Lower leg skin (tissue), 4 donors: Measurements from ENCODE around the gene NAV2. TPM values are rescaled to one million over a fixed set of nuclear protein-coding genes. Genes with fewer than 3 reads are reported as not detected.
A peak's percentile ranks its signal among the peaks of the same experiment; 100 is the strongest.

Source experiments
- DNase-seq, 2 donors: peaks; one replicate each; pipeline ENCODE4 v3.0.0-alpha.2; 2019; ENCODE audit warnings: low spot score in 2 of 2
- H3K4me3 ChIP-seq: fragments of 200-600 bp; sonication (generic); 2 replicates; pipeline ENCODE4 v1.5.1; 2017; ENCODE audit warnings: mild to moderate bottlenecking, low read depth; ENCODE audit not compliant: poor library complexity, severe bottlenecking
- POLR2A ChIP-seq, 2 donors: fragments of 450-650 bp; IDR thresholded peaks; one replicate each; pipeline ENCODE4 v1.6.1; 2016 to 2017; ENCODE audit warnings: antibody characterized with exemption in 2 of 2, mild to moderate bottlenecking in 1 of 2, moderate library complexity in 1 of 2
- WGBS, 2 donors: methylation state at CpG; one replicate each; pipeline ENCODE4 v1.1.5; 2018; 5-methylcytosine and 5-hydroxymethylcytosine counted together
- intact Hi-C: fragments of 100-400 bp; cut with DNase I; formaldehyde crosslinking; loops from one replicate; pipeline ENCODE4 v1.15.0; 2023; ENCODE audit warnings: low total_unique reads
- total RNA-seq, 4 donors: library from RNA; depleted of rRNA; stranded (reverse); fragments of >200 nt; gene quantifications; one replicate each; pipeline ENCODE4 v1.1.0, GENCODE V29; 2016
- TF ChIP-seq, protein P1 (sequence below), 3 donors: fragments of 450-650 bp; IDR thresholded peaks; one replicate each; pipeline ENCODE4 v1.5.1; 2016; ENCODE audit warnings: antibody characterized with exemption in 3 of 3, mild to moderate bottlenecking in 3 of 3, moderate library complexity in 2 of 3

Gene NAV2
- total RNA-seq, 4 donors from 2014 or later: 5.8 to 30.7 (median 21.0) TPM

GRCh38 chr11:19669511-19669910, 43.1 kb upstream of the NAV2 start:
- intact Hi-C loops: no loop called here

DNA sequence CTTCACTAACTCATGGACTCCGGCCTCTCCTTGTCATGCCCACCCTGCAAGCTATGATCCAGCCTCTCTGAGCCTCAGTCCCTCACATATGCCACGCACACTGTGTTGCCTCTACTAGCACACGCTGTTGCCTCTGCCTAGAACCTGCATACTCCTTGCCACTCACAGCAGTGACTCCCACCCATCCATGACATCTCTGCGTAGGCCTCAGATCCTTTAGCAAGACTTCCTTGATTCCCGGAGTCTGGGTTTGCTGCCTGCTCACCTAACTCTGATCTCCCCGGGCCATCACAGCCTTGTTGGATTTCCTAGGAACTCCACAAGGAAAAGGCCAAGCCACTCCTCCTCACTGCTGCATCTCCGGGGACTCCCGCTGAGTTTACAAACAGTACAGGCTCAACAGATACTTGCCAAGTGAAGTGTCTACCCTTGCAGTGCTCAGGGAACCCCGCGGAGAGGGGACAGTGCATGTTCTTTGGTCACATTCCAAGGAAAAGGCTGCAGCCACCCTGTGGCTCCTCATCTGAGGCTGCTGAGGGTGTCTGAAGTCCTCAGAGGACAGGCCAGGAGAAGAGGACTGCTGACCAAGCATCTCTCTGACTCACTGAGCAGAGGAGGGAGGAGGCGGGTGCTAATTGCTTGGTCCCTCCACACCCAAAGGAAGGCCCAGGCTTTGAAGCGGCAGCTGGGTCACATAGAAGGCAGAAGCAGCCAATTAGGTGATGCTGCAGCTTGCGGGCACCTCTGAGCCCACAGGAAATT, 42.4 kb upstream of the NAV2 start:
- WGBS, 2 donors: 75 to 78% methylated on average over 13 of the region's 13 CpGs
- intact Hi-C loops: no loop called here

More at GRCh38 chr11:19669511-19669910, 43.1 kb upstream of the NAV2 start:
- WGBS, 2 donors: 92 to 100% methylated on average over 1 of the region's 1 CpG
- TF ChIP-seq, protein P1, sequence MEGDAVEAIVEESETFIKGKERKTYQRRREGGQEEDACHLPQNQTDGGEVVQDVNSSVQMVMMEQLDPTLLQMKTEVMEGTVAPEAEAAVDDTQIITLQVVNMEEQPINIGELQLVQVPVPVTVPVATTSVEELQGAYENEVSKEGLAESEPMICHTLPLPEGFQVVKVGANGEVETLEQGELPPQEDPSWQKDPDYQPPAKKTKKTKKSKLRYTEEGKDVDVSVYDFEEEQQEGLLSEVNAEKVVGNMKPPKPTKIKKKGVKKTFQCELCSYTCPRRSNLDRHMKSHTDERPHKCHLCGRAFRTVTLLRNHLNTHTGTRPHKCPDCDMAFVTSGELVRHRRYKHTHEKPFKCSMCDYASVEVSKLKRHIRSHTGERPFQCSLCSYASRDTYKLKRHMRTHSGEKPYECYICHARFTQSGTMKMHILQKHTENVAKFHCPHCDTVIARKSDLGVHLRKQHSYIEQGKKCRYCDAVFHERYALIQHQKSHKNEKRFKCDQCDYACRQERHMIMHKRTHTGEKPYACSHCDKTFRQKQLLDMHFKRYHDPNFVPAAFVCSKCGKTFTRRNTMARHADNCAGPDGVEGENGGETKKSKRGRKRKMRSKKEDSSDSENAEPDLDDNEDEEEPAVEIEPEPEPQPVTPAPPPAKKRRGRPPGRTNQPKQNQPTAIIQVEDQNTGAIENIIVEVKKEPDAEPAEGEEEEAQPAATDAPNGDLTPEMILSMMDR (IDR thresholded peaks at IDR 0.05): no peak
- no peak for TF ChIP-seq POLR2A (IDR thresholded peaks at IDR 0.05)
- DNase-seq: no peak
- no peak overlapping the region for H3K4me3 ChIP-seq

DNA sequence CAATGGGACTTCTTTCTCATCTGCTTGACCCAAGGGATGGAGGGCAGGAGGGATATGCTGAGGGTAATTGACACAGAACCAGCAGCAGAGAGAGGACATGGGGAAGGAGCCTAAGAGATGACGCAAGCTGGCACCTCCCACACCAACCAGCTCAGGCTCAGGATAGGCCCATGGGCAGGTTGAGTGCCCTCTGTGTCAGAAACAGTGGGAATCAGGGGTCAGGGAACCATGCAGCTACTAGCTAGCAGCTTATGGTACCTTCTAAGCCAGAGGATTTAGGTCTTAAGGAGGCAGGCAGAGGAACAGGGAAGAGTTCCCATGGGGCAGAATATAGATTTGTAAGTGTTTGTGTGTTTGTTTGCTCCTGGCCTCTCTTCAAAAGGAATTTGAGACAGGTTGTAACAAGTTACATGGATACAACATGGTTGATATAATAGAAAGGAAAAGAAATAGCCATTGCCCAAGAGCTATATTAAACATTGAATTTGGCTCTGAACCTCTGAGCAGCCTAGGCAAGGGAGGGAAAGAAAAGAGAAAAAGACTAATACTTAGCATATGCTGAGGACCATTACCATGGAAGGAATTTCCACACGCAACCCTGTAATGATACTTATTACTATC, 39.9 kb upstream of the NAV2 start:
- intact Hi-C loops: no loop called here
- TF ChIP-seq, protein P1 (IDR thresholded peaks at IDR 0.05): no peak
- no peak for TF ChIP-seq POLR2A (IDR thresholded peaks at IDR 0.05)
- 86 to 93% methylated on average over 2 of the region's 2 CpGs for WGBS, 2 donors
- no peak overlapping the region for H3K4me3 ChIP-seq
- no peak for DNase-seq

More for the DNA sequence above, 42.4 kb upstream of the NAV2 start:
- H3K4me3 ChIP-seq: no peak overlapping the region
- TF ChIP-seq, protein P1 (IDR thresholded peaks at IDR 0.05): no peak
- TF ChIP-seq POLR2A (IDR thresholded peaks at IDR 0.05): no peak
- DNase-seq: peak in 1 of 2 donors; percentile 60

DNA sequence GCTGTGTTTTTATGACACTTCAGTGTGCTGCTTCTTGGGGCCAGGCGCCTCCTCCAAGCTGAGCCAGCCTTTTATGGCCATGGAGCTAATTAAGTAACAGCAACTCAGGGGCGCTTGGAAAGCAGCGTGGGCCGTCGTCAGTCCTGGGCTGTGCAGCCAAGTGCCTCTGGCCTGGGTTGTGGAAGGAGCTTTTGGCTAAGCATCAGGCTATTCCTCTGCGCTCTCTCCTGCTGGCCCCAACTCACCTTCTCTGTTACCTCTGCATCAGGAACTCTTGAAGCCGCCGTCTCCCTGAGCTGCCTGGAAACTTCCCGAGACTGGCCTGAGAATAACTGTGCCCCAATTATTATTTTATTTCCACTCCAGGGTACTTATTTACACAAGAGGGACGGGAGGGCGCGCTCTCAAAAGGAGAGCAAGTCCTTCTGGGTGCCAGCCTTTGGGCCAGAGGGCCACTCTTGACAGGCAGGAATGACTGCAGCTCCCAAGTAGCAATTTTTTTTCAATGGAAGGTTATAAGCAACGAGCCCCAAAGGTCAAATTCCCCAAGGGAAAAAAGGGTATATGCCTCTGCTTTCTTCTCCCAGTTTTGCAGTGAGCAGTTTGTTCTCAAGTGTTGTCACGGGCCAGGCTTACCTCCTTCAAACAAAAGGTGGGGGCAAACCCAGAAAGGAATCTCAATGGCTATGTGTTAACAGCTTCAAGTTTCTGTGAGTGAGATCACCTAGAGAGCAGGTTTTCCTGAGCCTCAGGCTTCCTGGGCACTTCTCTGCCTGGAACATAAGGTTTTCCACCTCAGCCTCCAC, 38.5 kb upstream of the NAV2 start:
- H3K4me3 ChIP-seq: no peak overlapping the region
- intact Hi-C loops: no loop called here
- peak; percentile 69 to 95 for DNase-seq
- WGBS, 2 donors: 46 to 60% methylated on average over 14 of the region's 14 CpGs
- TF ChIP-seq, protein P1 (IDR thresholded peaks at IDR 0.05): no peak
- TF ChIP-seq POLR2A (IDR thresholded peaks at IDR 0.05): no peak

- 86 to 89% methylated on average over 3 of the region's 3 CpGs for WGBS, 2 donors
- TF ChIP-seq, protein P1 (IDR thresholded peaks at IDR 0.05): no peak
- no peak for TF ChIP-seq POLR2A (IDR thresholded peaks at IDR 0.05)
These were observed 37.8 kb upstream of the NAV2 start for GRCh38 chr11:19674836-19675235.

More at GRCh38 chr11:19674836-19675235, 37.8 kb upstream of the NAV2 start:
- DNase-seq: no peak
- intact Hi-C loops: no loop called here
- H3K4me3 ChIP-seq: no peak overlapping the region
